HG02623 (cell line): ENCODE results near the gene DLGAP4.

Experiments
- ATAC-seq: cut with Tn5 transposase; IDR thresholded peaks from one replicate; pipeline ENCODE4 v1.9.1; 2021; ENCODE audit warnings: moderate library complexity; ENCODE audit not compliant: unreplicated experiment

Gene DLGAP4

DNA sequence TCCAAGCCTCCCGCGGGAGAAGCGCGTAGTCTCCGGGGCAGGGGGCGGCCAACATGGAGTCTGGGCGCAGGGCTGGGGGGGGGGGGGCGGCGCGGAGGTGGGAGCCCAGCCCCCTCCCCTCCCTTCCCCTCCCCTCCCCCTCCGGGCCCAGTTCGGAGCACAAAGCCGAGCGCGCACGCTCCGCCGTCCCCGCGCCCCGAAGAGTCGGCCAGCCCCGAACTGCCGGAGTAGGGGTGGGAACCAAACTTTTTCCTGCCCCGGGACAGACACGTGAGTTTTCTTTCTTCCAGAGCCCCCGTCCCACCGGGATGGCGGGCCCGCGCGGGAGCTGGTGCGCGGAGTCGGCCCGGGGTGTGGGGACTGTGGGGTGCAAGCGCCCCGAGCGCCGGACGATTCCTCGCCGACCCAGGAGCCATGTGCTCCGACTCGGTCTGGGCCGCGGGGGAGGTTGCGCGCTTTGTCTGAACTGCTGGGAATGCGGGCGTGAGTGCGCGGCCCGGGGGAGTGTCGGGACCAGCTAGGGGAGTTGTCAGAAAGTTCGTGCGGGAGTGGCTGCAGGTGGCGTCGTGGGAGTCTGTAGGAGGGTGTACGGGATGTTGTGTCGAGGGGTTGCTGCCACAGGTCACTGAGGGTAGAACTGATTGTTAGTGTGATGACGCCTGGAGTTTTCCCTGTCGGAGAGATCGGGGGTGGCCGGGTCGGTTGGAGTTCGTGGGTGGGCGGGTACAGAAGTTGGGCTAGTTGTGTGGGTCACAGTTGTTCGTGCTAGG lies 268.4 kb downstream of the DLGAP4 start:
- no peak for ATAC-seq

DNA sequence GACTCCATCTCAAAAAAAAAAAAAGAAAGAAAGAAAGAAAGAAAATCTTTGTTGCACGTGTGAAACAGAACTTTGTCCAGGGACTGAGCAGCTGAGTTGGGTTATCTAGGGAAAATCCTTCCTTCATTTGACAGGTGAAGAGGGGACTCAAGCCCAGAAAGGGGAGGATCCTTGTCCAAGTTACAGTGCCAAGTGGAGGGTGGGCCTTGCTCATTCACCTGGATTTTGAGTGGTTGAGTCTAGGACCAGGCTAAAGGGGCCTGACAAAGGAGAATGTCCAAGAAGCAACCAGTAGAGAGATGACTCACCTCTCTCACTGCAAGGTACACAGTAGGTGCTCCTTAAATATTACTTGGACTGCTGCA lies 269.9 kb downstream of the DLGAP4 start:
- no peak for ATAC-seq
